WTC11 (cell line): ENCODE measurements around the gene PXDC1.

Source experiments
- ATF1 ChIP-seq: sonication (generic); formaldehyde crosslinking; IDR thresholded peaks from 2 replicates; pipeline ENCODE4 v1.8.1; 2023; ENCODE audit warnings: mild to moderate bottlenecking, moderate library complexity, missing genetic modification reagents
- CTCF ChIP-seq: fragments of 200-600 bp; IDR thresholded peaks from 2 replicates; pipeline ENCODE4 v1.8.0; 2022; ENCODE audit warnings: antibody characterized with exemption
- MAX ChIP-seq: sonication (generic); formaldehyde crosslinking; IDR thresholded peaks from 2 replicates; pipeline ENCODE4 v1.8.0; 2022; ENCODE audit warnings: mild to moderate bottlenecking, missing genetic modification reagents

GRCh38 chr6:3782876-3783832, 31.6 kb upstream of the PXDC1 start:
- TF ChIP-seq CTCF (no peak), ATF1 (CRISPR knock-in tag) (no peak), MAX (CRISPR knock-in tag) (no peak)
